Esophagus muscularis mucosa (tissue), 4 donors: ENCODE measurements around the gene NRXN3. TPM values are rescaled to one million over a fixed set of nuclear protein-coding genes. Genes with fewer than 3 reads are reported as not detected.

ENCODE experiments used
- DNase-seq: peaks from one replicate; pipeline ENCODE4 v3.0.0-alpha.2; 2017; ENCODE audit errors: extremely low spot score
- H3K27ac ChIP-seq, 4 donors: fragments of 200-600 bp; sonication (generic); replicated peaks in 1 of 4; 1 replicate in 3 of 4; 2 replicates in 1 of 4; pipeline ENCODE4 v1.5.1; 2016 to 2019; ENCODE audit warnings: mild to moderate bottlenecking in 1 of 4
- H3K27me3 ChIP-seq, 4 donors: fragments of 200-600 bp; sonication (generic); one replicate each; pipeline versions ENCODE4 v1.5.1 to v1.6.0; 2016 to 2019
- H3K36me3 ChIP-seq, 4 donors: fragments of 200-600 bp; sonication (generic); one replicate each; pipeline ENCODE4 v1.5.1; 2016 to 2019
- H3K4me1 ChIP-seq, 4 donors: fragments of 200-600 bp; sonication (generic); one replicate each; pipeline ENCODE4 v1.5.1; 2016 to 2019
- H3K4me3 ChIP-seq, 4 donors: fragments of 200-600 bp; sonication (generic); 1 replicate in 2 of 4; 2 replicates in 2 of 4; pipeline ENCODE4 v1.5.1; 2016 to 2019; ENCODE audit warnings: mild to moderate bottlenecking in 4 of 4, moderate library complexity in 1 of 4
- H3K9me3 ChIP-seq, 4 donors: fragments of 200-600 bp; sonication (generic); 1 replicate in 3 of 4; 2 replicates in 1 of 4; pipeline ENCODE4 v1.5.1; 2016 to 2019
- EP300 ChIP-seq: sonication (generic); formaldehyde crosslinking; IDR thresholded peaks from one replicate; pipeline ENCODE4 v1.6.1; 2017; ENCODE audit warnings: antibody characterized with exemption
- POLR2A ChIP-seq: fragments of 450-650 bp; IDR thresholded peaks from one replicate; pipeline ENCODE4 v1.6.1; 2017; ENCODE audit warnings: antibody characterized with exemption, moderate library complexity, mild to moderate bottlenecking, low read depth
- POLR2AphosphoS5 ChIP-seq, 2 donors: sonication (generic); formaldehyde crosslinking; IDR thresholded peaks; one replicate each; pipeline ENCODE4 v1.6.1; 2017; ENCODE audit warnings: antibody characterized with exemption in 2 of 2
- WGBS: methylation state at CpG from one replicate; pipeline ENCODE4 v1.1.5; 2018; 5-methylcytosine and 5-hydroxymethylcytosine counted together
- intact Hi-C: fragments of 100-400 bp; cut with DNase I; formaldehyde crosslinking; loops from one replicate; pipeline ENCODE4 v1.15.1; 2023
- total RNA-seq, 4 donors: library from RNA; depleted of rRNA; stranded (reverse); fragments of >200 nt; gene quantifications; one replicate each; pipeline versions ENCODE4 v1.1.0 to v1.2.1, GENCODE V29; 2016
- TF ChIP-seq, protein P1 (sequence below), 3 experiments: fragments of 200-600 bp in 2 of 3; fragments of 450-650 bp in 1 of 3; sonication (generic) in 2 of 3; IDR thresholded peaks; one replicate each; pipeline ENCODE4 v1.5.1; 2017 to 2019; ENCODE audit warnings: antibody characterized with exemption in 3 of 3, mild to moderate bottlenecking in 2 of 3, moderate library complexity in 1 of 3

The NRXN3 gene
- total RNA-seq, 4 donors from 2014 or later = 71.1 to 159 (median 122) TPM

DNA sequence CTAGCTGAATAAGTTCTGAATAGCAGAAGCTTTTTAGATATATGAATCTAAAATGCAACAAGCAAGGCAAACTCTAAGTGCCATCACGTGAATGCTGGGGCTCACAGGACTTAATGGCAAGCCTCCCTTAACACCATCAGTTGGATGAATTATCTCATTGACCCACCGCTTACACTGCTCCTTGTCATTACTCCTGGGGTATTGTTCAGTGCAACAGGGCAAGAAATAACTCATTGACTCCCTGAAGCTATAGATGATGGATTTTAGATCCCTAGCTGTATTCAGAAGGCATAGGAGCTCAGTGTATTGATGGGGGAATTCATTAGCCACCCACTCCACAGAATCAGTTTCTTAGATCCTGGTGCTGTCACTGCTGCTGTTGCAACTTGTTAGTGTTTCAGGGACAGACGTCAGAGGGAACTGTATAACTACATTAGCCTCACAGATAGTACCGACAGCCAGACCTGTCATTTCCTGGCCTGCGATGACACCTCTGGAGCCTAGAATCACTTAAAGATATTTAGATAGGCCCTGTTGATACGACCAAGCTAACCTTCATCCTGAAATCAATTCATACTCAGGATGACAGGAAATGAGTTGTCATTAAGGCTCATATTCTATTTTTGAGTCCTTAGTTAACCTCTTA lies 1305.8 kb downstream of the NRXN3 start:
- WGBS = 62% methylated on average over 6 of the region's 6 CpGs
- Histone ChIP-seq H3K36me3 (no peaks in the 10 kb centered on the region), H3K27me3 (no peaks in the 10 kb centered on the region), H3K9me3 (no peaks in the 10 kb centered on the region), H3K27ac (no peak overlapping the region), H3K4me1 (peaks cover 0 to 22% (median 11%) of the 10 kb centered on the region in 4 donors), H3K4me3 (no peak overlapping the region)
- no peak for TF ChIP-seq EP300
- no peak for TF ChIP-seq POLR2A
- no peak for TF ChIP-seq POLR2AphosphoS5 (IDR thresholded peaks at IDR 0.05)
- TF ChIP-seq, protein P1, sequence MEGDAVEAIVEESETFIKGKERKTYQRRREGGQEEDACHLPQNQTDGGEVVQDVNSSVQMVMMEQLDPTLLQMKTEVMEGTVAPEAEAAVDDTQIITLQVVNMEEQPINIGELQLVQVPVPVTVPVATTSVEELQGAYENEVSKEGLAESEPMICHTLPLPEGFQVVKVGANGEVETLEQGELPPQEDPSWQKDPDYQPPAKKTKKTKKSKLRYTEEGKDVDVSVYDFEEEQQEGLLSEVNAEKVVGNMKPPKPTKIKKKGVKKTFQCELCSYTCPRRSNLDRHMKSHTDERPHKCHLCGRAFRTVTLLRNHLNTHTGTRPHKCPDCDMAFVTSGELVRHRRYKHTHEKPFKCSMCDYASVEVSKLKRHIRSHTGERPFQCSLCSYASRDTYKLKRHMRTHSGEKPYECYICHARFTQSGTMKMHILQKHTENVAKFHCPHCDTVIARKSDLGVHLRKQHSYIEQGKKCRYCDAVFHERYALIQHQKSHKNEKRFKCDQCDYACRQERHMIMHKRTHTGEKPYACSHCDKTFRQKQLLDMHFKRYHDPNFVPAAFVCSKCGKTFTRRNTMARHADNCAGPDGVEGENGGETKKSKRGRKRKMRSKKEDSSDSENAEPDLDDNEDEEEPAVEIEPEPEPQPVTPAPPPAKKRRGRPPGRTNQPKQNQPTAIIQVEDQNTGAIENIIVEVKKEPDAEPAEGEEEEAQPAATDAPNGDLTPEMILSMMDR (IDR thresholded peaks at IDR 0.05) = no peak
- no peak for DNase-seq
- intact Hi-C loops = no loop called here

DNA sequence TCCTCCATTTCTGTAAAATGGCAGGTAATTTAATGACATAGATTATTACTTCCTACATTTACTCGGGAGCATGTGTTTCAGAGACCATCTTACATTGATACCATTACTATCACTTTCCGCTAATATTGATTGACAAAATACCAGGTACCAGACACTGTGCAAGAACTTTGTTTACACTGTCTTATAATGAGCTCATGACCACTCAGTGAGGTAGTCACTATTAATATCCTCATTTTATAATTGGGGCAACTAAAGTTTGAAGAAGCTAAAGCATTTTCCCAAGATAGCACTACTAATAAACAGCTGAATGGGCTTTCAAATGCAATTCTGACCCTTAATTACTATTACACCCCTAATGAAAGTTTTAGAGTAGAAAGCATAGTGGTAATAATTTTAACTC lies 1306.4 kb downstream of the NRXN3 start:
- Histone ChIP-seq H3K36me3 (no peaks in the 10 kb centered on the region), H3K9me3 (no peaks in the 10 kb centered on the region), H3K27me3 (no peaks in the 10 kb centered on the region), H3K27ac (no peak overlapping the region), H3K4me1 (peaks cover 0 to 22% (median 11%) of the 10 kb centered on the region in 4 donors), H3K4me3 (no peak overlapping the region)
- no peak for DNase-seq
- intact Hi-C loops = no loop called here
- WGBS = 81% methylated on average over 2 of the region's 2 CpGs
- TF ChIP-seq, protein P1 (IDR thresholded peaks at IDR 0.05) = no peak
- TF ChIP-seq POLR2AphosphoS5 (IDR thresholded peaks at IDR 0.05) (no peak), EP300 (no peak)

DNA sequence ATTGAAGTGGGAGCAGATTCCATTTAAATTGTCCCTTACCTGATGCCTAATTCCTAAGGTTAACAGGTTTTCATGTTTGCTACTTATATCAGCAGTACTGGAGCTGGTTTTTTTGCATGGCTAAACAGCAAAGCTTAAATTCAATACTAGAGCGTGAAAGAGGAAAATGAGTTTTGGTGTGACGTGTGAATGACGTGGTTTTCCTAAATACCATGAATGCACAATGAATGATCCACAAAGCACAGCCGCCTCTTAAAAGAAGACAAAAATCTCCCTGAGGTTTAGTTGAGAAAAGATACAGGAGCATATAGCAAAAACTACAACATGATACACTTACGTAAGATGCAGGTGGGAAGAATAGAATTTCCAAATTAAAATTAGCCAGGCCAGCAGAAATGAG lies 1310.0 kb downstream of the NRXN3 start:
- H3K27me3 ChIP-seq = no peaks in the 10 kb centered on the region
- no peaks in the 10 kb centered on the region for H3K36me3 ChIP-seq
- 96% methylated on average over 5 of the region's 5 CpGs for WGBS

DNA sequence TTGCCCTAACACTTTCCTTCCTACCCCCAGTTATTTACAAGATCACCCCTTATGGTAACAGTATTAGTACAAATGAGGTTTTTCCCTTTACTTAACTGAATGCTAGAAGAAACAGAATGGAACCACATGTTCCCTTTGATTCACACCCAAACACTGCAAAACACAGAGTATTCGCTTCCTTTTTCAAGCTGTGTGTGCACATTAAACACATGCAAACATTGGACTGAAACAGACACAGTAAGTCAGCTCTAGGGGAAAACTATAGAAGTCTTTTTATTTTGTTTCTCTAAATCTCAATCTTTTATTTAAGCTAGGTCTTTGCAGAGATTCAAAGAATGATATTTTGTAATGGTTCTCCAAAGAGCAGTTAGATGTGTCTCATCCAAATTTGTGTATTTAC lies 1312.7 kb downstream of the NRXN3 start:
- Histone ChIP-seq H3K4me1 (peaks cover 0 to 24% (median 16%) of the 10 kb centered on the region in 4 donors), H3K36me3 (no peaks in the 10 kb centered on the region), H3K9me3 (no peaks in the 10 kb centered on the region), H3K4me3 (no peak overlapping the region), H3K27ac (no peak overlapping the region), H3K27me3 (no peaks in the 10 kb centered on the region)
- DNase-seq = no peak
- intact Hi-C loops = no loop called here
- WGBS = 48% methylated on average over 1 of the region's 1 CpG
- no peak for TF ChIP-seq POLR2AphosphoS5 (IDR thresholded peaks at IDR 0.05)
- TF ChIP-seq, protein P1 (IDR thresholded peaks at IDR 0.05) = no peak
- no peak for TF ChIP-seq EP300
- no peak for TF ChIP-seq POLR2A

More for the DNA sequence above, 1310.0 kb downstream of the NRXN3 start:
- Histone ChIP-seq H3K4me1 (peaks cover 0 to 31% (median 19%) of the 10 kb centered on the region in 4 donors), H3K4me3 (no peak overlapping the region), H3K9me3 (no peaks in the 10 kb centered on the region), H3K27ac (no peak overlapping the region)
- TF ChIP-seq POLR2AphosphoS5 (IDR thresholded peaks at IDR 0.05) = no peak
- TF ChIP-seq, protein P1 (IDR thresholded peaks at IDR 0.05) = no peak
- no peak for TF ChIP-seq EP300
- no peak for TF ChIP-seq POLR2A
- DNase-seq = no peak
- intact Hi-C loops = no loop called here
